Ectodermal cell (in vitro differentiated cells): ENCODE measurements around the gene SMYD1.

Experiments
- H3K27ac ChIP-seq: 2 replicates; pipeline ENCODE4 v1.7.0; 2013; ENCODE audit warnings: mild to moderate bottlenecking, low read depth, low read length; ENCODE audit not compliant: insufficient read depth, poor library complexity, severe bottlenecking
- H3K27me3 ChIP-seq: 2 replicates; pipeline ENCODE4 v1.7.0; 2013; ENCODE audit warnings: mild to moderate bottlenecking, low read length; ENCODE audit not compliant: insufficient read depth, control insufficient read depth, poor library complexity, severe bottlenecking
- H3K36me3 ChIP-seq: one replicate; pipeline ENCODE4 v1.7.0; 2013; ENCODE audit warnings: low read length; ENCODE audit not compliant: control insufficient read depth, insufficient read depth
- H3K4me1 ChIP-seq: one replicate; pipeline ENCODE4 v1.7.0; 2013; ENCODE audit warnings: low read length; ENCODE audit not compliant: control insufficient read depth, insufficient read depth
- H3K4me3 ChIP-seq: 2 replicates; pipeline ENCODE4 v1.7.0; 2013; ENCODE audit warnings: low read depth, low read length, control low read depth; ENCODE audit not compliant: insufficient read depth
- H3K9me3 ChIP-seq: 2 replicates; pipeline ENCODE4 v1.7.0; 2013; ENCODE audit warnings: mild to moderate bottlenecking, low read length, moderate library complexity; ENCODE audit not compliant: control insufficient read depth
- WGBS, 2 experiments: methylation state at CpG; one replicate each; pipeline ENCODE4 v1.1.7; 2013; ENCODE audit warnings: missing lambda C conversion rate in 2 of 2; 5-methylcytosine and 5-hydroxymethylcytosine counted together

The SMYD1 gene

DNA sequence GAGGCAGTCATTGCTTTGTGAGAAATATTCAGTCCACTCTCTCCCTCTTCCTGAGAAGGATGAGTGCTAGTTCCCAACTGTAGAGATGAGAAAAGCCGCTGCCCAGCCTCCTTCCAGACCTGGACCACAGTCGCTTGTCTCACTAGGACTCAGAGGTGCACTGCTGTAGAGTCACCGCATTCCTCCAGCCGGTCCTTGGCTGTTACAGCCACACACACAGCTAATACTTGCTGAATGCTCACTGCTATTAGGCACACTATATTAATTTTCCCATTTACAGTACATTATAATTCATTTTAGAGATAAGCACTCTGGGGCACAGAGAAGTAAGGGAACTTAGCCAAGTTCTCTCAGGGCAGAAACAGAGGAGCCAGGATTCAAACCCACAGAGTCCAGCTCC lies 70.2 kb downstream of the SMYD1 start:
- WGBS, 2 experiments = 92 to 94% methylated on average over 4 of the region's 4 CpGs
- H3K36me3 ChIP-seq = no peaks in the 10 kb centered on the region
- H3K4me1 ChIP-seq = no peaks in the 10 kb centered on the region
- H3K27ac ChIP-seq = no peak overlapping the region
- no peak overlapping the region for H3K4me3 ChIP-seq
- no peaks in the 10 kb centered on the region for H3K9me3 ChIP-seq
- no peaks in the 10 kb centered on the region for H3K27me3 ChIP-seq

- Histone ChIP-seq H3K9me3 (no peaks in the 10 kb centered on the region), H3K4me3 (no peak overlapping the region), H3K36me3 (no peaks in the 10 kb centered on the region), H3K27me3 (no peaks in the 10 kb centered on the region), H3K27ac (no peak overlapping the region), H3K4me1 (no peaks in the 10 kb centered on the region)
- 92 to 93% methylated on average over 2 of the region's 2 CpGs for WGBS, 2 experiments
Measured at GRCh38 chr2:88139203-88139702, 71.6 kb downstream of the SMYD1 start.

DNA sequence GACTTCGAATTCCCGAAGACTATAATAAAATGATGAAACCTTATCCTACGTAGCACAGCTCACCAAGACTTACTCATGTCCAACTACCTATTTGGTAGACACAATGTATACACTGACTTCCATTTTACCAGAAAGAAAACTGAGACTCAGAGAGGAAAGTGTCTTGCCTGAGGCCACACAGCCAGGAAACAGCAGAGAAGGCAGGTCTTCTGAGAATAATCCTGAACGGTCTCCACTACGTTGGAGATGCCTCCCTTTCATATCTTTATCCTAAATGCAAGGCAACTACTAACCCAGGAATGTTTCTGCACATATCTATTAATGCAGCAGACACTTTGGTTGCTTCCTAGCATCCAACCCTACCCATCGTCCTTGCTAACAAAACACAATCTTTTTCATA lies 72.2 kb downstream of the SMYD1 start:
- H3K27ac ChIP-seq = no peak overlapping the region

DNA sequence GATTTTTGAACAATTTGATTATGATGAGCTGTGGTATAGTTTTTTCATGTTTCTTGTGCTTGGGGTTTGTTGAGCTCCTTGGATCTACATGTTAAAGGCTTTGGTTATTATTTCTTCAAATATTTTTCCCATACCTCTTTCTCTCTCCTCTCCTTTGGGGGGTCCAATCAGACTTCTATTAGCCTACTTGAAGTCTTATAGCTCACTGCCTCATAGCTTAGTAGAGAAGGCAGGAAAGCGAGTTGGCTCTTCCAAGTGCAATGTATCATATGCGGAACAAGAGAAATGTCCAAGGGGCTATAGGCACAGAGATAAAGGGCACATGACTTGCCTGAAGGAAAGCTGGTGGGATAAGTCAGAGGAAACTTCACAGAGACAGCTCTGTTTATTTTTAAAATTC lies 74.3 kb downstream of the SMYD1 start:
- Histone ChIP-seq H3K9me3 (no peaks in the 10 kb centered on the region), H3K27me3 (no peaks in the 10 kb centered on the region), H3K4me3 (no peak overlapping the region), H3K36me3 (no peaks in the 10 kb centered on the region), H3K4me1 (no peaks in the 10 kb centered on the region), H3K27ac (no peak overlapping the region)
- WGBS, 2 experiments = 90 to 97% methylated on average over 2 of the region's 2 CpGs

More for the DNA sequence above, 72.2 kb downstream of the SMYD1 start:
- H3K9me3 ChIP-seq = no peaks in the 10 kb centered on the region
- no peaks in the 10 kb centered on the region for H3K27me3 ChIP-seq
- H3K4me3 ChIP-seq = no peak overlapping the region
- no peaks in the 10 kb centered on the region for H3K4me1 ChIP-seq
- H3K36me3 ChIP-seq = no peaks in the 10 kb centered on the region
- WGBS, 2 experiments = 85 to 94% methylated on average over 5 to 6 of the region's 6 CpGs

DNA sequence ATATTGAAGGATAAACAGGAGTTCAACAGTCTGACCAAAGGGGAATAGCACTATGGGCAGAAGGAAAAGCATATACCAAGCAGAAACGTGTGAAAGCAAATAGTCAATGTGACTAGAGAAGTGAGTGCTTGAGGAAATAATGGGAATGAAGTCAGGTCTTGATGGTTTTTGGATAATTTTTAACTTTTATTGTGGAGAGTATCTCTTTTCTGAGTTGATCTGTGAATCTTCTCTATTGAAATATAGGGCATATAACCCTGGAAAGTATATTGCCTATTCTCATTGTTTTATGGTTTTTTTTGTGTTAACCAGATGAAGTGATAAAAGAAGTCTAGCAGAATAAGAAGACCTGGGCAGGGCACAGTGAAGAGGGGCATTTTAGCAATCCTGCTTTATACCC lies 76.6 kb downstream of the SMYD1 start:
- 78 to 85% methylated on average over 1 of the region's 1 CpG for WGBS, 2 experiments
- Histone ChIP-seq H3K9me3 (peaks cover 3% of the 10 kb centered on the region), H3K27ac (no peak overlapping the region), H3K4me3 (no peak overlapping the region), H3K27me3 (no peaks in the 10 kb centered on the region), H3K36me3 (no peaks in the 10 kb centered on the region), H3K4me1 (no peaks in the 10 kb centered on the region)

DNA sequence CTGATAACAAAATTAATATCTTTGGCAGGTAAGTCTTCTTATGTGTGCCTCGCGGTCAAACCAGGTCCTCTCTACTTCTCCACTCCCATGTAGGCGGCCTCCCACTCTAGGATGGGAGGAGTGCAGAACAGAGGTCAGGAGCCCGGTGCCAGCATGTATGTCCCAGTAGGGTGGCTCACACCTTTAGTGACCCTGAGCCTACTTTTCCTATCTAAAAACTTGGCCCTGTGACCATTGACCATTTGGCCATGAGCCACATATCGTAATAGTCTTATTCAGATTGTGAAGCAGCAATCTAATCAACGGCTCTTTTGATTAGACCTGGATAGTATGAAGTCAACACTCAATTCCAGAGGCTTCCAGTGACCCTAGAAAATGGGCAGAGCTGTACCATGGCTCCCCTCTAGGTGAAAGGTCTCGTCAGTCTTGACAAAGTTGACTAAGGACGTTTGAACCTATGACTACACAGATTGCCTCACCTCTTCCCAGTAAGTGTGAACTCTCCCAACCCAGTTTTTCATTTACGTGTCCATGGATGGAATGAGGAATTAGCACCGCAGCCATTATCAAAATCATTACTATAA lies 77.4 kb downstream of the SMYD1 start:
- no peak overlapping the region for H3K27ac ChIP-seq

DNA sequence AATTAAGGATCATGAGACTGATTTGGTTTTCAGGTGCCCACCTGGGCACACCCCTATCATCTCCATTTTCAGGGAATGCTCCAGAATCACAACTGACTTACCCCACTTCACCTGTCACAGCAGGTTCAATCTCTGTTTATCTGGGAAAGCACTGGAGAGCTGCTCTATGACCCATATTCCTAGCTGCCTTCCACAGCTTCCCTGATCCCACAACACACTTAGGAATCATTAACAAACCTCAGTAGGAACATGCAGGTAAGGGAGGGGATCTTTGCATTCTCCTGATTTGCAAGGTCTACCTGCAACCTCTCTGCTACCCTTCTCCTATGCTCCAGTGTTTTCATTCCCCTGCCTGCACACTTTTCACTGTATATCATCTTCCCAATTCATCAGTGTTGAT lies 79.0 kb downstream of the SMYD1 start:
- Histone ChIP-seq H3K27ac (no peak overlapping the region), H3K9me3 (peaks cover 3% of the 10 kb centered on the region), H3K36me3 (no peaks in the 10 kb centered on the region), H3K4me1 (no peaks in the 10 kb centered on the region), H3K4me3 (no peak overlapping the region), H3K27me3 (no peaks in the 10 kb centered on the region)

More for the DNA sequence above, 77.4 kb downstream of the SMYD1 start:
- H3K9me3 ChIP-seq = peaks cover 3% of the 10 kb centered on the region
- no peak overlapping the region for H3K4me3 ChIP-seq
- no peaks in the 10 kb centered on the region for H3K36me3 ChIP-seq
- WGBS, 2 experiments = 90 to 97% methylated on average over 10 of the region's 10 CpGs
- H3K4me1 ChIP-seq = no peaks in the 10 kb centered on the region
- H3K27me3 ChIP-seq = no peaks in the 10 kb centered on the region

- Histone ChIP-seq H3K27me3 (no peaks in the 10 kb centered on the region), H3K27ac (no peak overlapping the region), H3K9me3 (peaks cover 3% of the 10 kb centered on the region), H3K4me3 (no peak overlapping the region), H3K4me1 (no peaks in the 10 kb centered on the region), H3K36me3 (no peaks in the 10 kb centered on the region)
- 93% methylated on average over 2 of the region's 2 CpGs for WGBS, 2 experiments
Measured at GRCh38 chr2:88147145-88147544, 79.5 kb downstream of the SMYD1 start.

- Histone ChIP-seq H3K36me3 (no peaks in the 10 kb centered on the region), H3K9me3 (peaks cover 3% of the 10 kb centered on the region), H3K4me3 (no peak overlapping the region), H3K4me1 (no peaks in the 10 kb centered on the region), H3K27me3 (no peaks in the 10 kb centered on the region), H3K27ac (no peak overlapping the region)
Measured at GRCh38 chr2:88148929-88149438, 81.4 kb downstream of the SMYD1 start.

- H3K4me1 ChIP-seq = no peaks in the 10 kb centered on the region
- H3K27ac ChIP-seq = no peak overlapping the region
- H3K36me3 ChIP-seq = no peaks in the 10 kb centered on the region
- no peaks in the 10 kb centered on the region for H3K27me3 ChIP-seq
- no peak overlapping the region for H3K4me3 ChIP-seq
- H3K9me3 ChIP-seq = no peaks in the 10 kb centered on the region
- WGBS, 2 experiments = 78 to 96% methylated on average over 3 of the region's 3 CpGs
Measured at GRCh38 chr2:88159481-88159880, 91.9 kb downstream of the SMYD1 start.
